Measurements from ENCODE around the gene TSKS.

The TSKS gene

DNA sequence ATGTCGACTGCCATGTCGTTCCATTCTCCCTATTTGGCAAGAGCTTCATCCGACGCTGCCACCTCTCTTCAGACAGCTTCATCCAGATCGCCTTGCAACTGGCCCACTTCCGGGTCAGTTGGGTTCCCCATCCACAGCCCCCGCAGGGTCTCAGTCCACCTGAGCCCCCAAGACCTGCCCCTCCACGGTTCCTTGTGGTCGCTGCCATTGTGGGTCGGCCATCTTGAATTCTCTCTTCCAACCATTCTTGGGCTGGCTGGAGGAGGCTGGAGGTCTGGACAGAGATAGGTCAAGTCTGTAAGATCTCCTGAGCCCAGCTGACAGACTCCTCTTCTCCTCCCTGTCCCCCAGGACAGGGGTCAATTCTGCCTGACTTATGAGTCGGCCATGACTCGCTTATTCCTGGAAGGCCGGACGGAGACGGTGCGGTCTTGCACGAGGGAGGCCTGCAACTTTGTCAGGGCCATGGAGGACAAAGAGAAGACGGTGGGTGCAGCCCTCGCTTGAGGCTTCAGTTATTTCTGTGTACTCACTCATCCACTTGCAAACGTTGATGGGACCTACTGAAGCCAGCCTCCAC is 52.6 kb downstream of the TSKS start:
- no peak for DNase-seq

GRCh38 chr19:49705919-49706318 is 57.2 kb downstream of the TSKS start:
- no peak for DNase-seq

GRCh38 chr19:49704888-49705642 is 58.0 kb downstream of the TSKS start:
- DNase-seq = no peak

DNA sequence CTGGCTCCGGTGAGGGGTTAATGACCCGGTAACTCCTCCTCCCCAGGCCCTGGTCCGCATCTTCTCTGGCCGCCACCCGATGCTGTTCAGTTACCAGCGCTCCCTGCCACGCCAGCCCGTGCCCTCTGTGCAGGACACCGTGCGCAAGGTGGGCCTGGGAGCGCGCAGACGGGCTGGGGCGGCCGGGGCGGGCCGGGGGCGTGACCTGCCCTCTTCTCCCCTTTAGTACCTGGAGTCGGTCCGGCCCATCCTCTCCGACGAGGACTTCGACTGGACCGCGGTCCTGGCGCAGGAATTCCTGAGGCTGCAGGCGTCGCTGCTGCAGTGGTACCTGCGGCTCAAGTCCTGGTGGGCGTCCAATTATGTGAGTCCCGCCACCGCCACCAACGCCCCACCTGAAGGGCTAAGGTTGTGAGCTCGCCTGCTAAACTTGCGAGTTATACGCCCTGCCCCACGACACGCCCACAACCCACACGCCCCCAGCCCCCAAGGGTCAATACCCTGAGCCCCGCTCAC is 61.8 kb downstream of the TSKS start:
- DNase-seq = no peak

DNA sequence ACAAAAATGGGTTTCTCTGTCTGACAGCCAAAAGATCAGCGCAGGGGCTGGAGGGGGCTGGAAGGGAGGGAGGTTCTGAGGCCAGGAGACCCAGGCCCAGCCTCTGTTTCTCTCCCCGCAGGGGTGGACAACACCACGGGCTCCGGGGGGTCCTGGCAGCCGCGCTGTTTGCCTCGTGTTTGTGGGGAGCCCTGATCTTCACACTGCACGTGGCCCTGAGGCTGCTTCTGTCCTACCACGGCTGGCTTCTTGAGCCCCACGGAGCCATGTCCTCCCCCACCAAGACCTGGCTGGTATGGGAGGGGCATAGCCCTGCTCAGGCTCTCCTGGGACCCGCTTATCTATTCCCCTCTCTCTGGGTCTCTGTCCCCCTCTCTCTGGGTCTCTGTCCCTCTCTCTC is 62.5 kb downstream of the TSKS start:
- no peak for DNase-seq

- no peak for DNase-seq
Observed at GRCh38 chr19:49699364-49699763, 63.7 kb downstream of the TSKS start.

DNA sequence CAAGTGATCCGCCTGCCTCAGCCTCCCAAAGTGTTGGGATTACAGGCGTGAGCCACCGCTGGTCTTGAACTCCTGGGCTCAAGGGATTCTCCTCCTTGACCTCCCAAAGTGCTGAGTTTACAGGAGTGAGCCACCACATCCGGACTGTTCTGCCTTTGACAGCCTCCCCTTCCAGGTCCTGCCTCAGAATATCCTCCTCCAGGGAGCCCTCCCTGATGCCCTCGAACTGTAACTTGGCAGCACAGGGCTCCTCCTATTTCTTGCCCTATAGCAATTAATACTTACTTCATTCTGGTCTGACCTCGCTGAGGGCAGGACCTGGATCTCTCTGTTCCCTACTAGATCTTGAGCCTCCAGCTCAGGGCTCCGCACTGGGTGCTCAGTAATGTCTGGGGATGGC is 66.2 kb downstream of the TSKS start:
- DNase-seq = no peak

DNA sequence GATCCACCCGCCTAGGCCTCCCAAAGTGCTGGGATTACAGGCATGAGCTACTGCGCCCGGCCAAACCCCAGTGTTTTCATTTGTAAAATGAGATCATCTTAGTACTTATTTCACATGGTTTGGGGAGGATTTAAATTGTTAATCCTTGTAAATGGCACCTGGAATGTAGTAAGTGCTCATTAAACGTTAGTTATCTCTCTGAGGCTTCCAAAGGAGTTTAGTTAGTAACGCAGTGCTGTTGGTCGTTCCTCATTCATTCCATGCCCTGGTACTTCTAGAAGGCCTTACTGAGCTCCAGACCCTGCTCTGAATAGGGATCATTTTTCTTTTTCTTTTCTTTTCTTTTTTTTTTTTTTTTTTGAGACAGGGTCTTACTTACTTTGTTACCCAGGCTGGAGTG is 67.0 kb downstream of the TSKS start:
- DNase-seq = no peak

DNA sequence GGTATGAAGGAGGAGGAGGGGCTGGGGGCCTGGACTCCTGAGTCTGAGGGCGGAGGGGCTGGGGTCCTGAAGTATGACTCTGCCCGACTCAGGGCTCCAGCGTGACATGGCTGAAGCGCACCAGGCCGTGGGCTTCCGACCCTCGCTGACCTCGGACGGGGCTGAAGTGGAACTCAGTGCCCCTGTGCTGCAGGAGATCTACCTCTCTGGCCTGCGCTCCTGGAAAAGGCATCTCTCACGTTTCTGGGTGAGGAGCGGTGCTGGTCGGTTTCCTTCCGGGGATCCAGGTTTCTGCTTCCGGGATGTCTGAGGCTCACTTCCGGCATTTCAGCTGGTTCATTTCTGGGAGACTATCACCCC is 71.0 kb downstream of the TSKS start:
- DNase-seq = no peak

GRCh38 chr19:49691243-49692146 is 71.6 kb downstream of the TSKS start:
- peak; percentile 72 for DNase-seq

- peak; percentile 95 for DNase-seq
Observed at GRCh38 chr19:49690656-49691242, 72.4 kb downstream of the TSKS start, which contains the start of gene CPT1C. TSS of gene CPT1C (plus strand) at chr19:49691116. CDS start at chr19:49692253, 1,137 bp downstream.

DNA sequence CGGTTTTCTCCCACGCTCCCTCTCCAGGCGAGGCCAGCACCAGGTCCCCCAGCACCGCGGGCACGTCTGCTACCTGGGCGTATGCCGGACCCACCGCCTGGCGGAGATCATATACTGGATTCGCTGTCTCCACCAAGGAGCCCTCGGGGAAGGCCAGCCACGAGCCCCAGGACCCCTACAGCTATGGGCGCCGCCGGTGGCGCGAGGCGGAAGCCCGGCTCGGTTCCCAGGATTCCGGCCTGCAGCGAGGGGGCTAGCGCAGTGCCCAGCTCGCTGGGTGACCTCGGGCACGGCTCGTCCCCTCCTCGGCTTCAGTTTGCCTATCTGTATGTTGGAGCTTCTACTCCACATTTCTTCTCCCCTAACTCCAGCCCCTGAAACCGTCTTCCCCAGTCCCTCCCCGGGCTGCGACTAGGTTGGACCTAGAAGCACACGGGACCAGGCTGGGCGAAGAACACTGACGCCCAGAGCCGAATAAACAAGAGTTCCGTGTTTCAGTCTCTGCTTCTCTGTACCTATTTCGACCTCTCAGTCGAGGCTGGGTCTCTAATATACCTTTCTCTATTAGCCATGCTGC is 72.9 kb downstream of the TSKS start:
- no peak for DNase-seq

Measured in NCI-H2171 treated with DMSO at 0.1 percent for 48 hours (cell line).